ENCODE results near the gene GABARAP. TPM values are rescaled to one million over a fixed set of nuclear protein-coding genes. Genes with fewer than 3 reads are reported as not detected.

The GABARAP gene
- total and polyA plus RNA-seq, 2 of the 13 experiments (the other 11 are each of a cell fraction or from before 2014, with no cell fraction given): 161 to 310 TPM

GRCh38 chr17:7219812-7220592, 22.2 kb downstream of the GABARAP start, which contains the start of the genes ACADVL and DLG4 (continued):
- TF ChIP-seq ARNTL (CRISPR knock-in tag; IDR thresholded peaks at IDR 0.05): peak; percentile 59; the same call in 1 of the 2 replicates
- no peak for TF ChIP-seq MIXL1 (CRISPR knock-in tag; IDR thresholded peaks at IDR 0.05)
- TF ChIP-seq SOX5 (CRISPR knock-in tag; IDR thresholded peaks at IDR 0.05; ENCODE audit: borderline replicate concordance): no peak
- 0 out of 2 replicates have a peak, but pooled peaks have one; percentile 47 for TF ChIP-seq ZNF589 (CRISPR knock-in tag; conservative IDR thresholded peaks at IDR 0.05)
- TF ChIP-seq, protein P1, sequence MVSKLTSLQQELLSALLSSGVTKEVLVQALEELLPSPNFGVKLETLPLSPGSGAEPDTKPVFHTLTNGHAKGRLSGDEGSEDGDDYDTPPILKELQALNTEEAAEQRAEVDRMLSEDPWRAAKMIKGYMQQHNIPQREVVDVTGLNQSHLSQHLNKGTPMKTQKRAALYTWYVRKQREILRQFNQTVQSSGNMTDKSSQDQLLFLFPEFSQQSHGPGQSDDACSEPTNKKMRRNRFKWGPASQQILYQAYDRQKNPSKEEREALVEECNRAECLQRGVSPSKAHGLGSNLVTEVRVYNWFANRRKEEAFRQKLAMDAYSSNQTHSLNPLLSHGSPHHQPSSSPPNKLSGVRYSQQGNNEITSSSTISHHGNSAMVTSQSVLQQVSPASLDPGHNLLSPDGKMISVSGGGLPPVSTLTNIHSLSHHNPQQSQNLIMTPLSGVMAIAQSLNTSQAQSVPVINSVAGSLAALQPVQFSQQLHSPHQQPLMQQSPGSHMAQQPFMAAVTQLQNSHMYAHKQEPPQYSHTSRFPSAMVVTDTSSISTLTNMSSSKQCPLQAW (CRISPR knock-in tag; IDR thresholded peaks at IDR 0.05): 0 out of 2 replicates have a peak, but pooled peaks have one; percentile 11
- TF ChIP-seq, protein P2, sequence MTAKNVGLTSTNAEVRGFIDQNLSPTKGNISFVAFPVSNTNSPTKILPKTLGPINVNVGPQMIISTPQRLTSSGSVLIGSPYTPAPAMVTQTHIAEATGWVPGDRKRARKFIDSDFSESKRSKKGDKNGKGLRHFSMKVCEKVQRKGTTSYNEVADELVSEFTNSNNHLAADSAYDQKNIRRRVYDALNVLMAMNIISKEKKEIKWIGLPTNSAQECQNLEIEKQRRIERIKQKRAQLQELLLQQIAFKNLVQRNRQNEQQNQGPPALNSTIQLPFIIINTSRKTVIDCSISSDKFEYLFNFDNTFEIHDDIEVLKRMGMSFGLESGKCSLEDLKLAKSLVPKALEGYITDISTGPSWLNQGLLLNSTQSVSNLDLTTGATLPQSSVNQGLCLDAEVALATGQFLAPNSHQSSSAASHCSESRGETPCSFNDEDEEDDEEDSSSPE (CRISPR knock-in tag; IDR thresholded peaks at IDR 0.05): peak; percentile 50; the same call in 1 of the 2 replicates
- peak; percentile 31; the same call in 1 of the 2 replicates for TF ChIP-seq ZNF792 (CRISPR knock-in tag; IDR thresholded peaks at IDR 0.05)
- peak; percentile 21; the same call in 1 of the 2 replicates for TF ChIP-seq NRL (CRISPR knock-in tag; IDR thresholded peaks at IDR 0.05; ENCODE audit: borderline replicate concordance)
- TF ChIP-seq SOX6 (IDR thresholded peaks at IDR 0.05): no peak
- TF ChIP-seq SOX6 (CRISPR knock-in tag; IDR thresholded peaks at IDR 0.05): no peak
- peak; percentile 73; the same call in 1 of the 2 replicates for TF ChIP-seq SALL2 (CRISPR knock-in tag; IDR thresholded peaks at IDR 0.05)
- TF ChIP-seq, protein P3, sequence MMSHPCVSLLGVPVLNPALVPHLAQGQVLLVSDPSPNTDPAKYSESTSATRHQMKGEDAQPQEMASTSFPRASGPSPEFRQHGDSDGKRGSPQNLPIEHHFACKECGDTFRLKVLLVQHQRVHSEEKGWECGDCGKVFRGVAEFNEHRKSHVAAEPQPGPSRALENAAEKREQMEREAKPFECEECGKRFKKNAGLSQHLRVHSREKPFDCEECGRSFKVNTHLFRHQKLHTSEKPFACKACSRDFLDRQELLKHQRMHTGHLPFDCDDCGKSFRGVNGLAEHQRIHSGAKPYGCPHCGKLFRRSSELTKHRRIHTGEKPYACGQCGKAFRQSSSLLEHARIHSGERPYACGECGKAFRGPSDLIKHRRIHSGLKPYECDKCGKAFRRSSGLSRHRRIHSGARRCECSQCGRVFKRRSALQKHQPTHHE (CRISPR knock-in tag; IDR thresholded peaks at IDR 0.05; ENCODE audit: borderline replicate concordance): no peak
- TF ChIP-seq SALL1 (CRISPR knock-in tag; IDR thresholded peaks at IDR 0.05): peak; percentile 64
- no peak for TF ChIP-seq SIX1 (CRISPR knock-in tag; IDR thresholded peaks at IDR 0.05; ENCODE audit: borderline replicate concordance)
- TF ChIP-seq HDAC1 (CRISPR knock-in tag; IDR thresholded peaks at IDR 0.05): peak; percentile 52
- TF ChIP-seq NCOA1 (CRISPR knock-in tag; IDR thresholded peaks at IDR 0.05): 0 out of 2 replicates have a peak, but pooled peaks have one; percentile 23
- TF ChIP-seq ELF1 (CRISPR knock-in tag; IDR thresholded peaks at IDR 0.05): peak; percentile 43; the same call in 1 of the 2 replicates
- no peak; the same call in 1 of the 2 replicates for TF ChIP-seq THRA (CRISPR knock-in tag; IDR thresholded peaks at IDR 0.05; ENCODE audit: borderline replicate concordance)
- TF ChIP-seq ZNF83 (CRISPR knock-in tag; IDR thresholded peaks at IDR 0.05; ENCODE audit: borderline replicate concordance): peak; percentile 24; the same call in 1 of the 2 replicates
- peak; percentile 87 for TF ChIP-seq PRDM15 (CRISPR knock-in tag; IDR thresholded peaks at IDR 0.05)
- TF ChIP-seq MXD4 (CRISPR knock-in tag; IDR thresholded peaks at IDR 0.05): peak; percentile 69
